Stimulated activated CD4-positive, alpha-beta T cell treated with anti-CD3 and anti-CD28 coated beads, Interleukin-15, amount 100 ng/mL, for 1 hour (primary cell): ENCODE data around the gene RIC8A.
"Not testable (repeated sequence)": the region's sequence is repeated elsewhere in the genome, so short reads cannot be mapped to it uniquely, and the experiment has no call there.

Experiments used
- DNase-seq, 2 donors: peaks; one replicate each; pipeline ENCODE4 v3.0.0-alpha.2; 2020; ENCODE audit warnings: low read depth in 1 of 2, low spot score in 1 of 2

Gene RIC8A

GRCh38 chr11:207208-207862 is at the start of gene RIC8A, which contains the start of gene BET1L:
Gene RIC8A, plus strand, starts transcription at chr11:207708. Its CDS starts 1,147 bp downstream, at chr11:208855.
Gene BET1L, minus strand, starts transcription at chr11:207399. Its CDS starts 78 bp downstream, at chr11:207321.
- peak; percentile 92 to 97 for DNase-seq

- not testable (repeated sequence) for DNase-seq
Measured at GRCh38 chr11:180242-180641, 27.3 kb upstream of the RIC8A start.

GRCh38 chr11:189200-189783 is 18.2 kb upstream of the RIC8A start:
- DNase-seq: not testable (repeated sequence)

- DNase-seq: not testable (repeated sequence)
Measured at GRCh38 chr11:189843-190311, 17.6 kb upstream of the RIC8A start.

GRCh38 chr11:190546-190945 is 17.0 kb upstream of the RIC8A start:
- DNase-seq: not testable (repeated sequence)

GRCh38 chr11:191490-192478 is 15.7 kb upstream of the RIC8A start:
- DNase-seq: peak; percentile 1 to 31

GRCh38 chr11:192674-193128 is 14.8 kb upstream of the RIC8A start, which contains the start of gene SCGB1C1:
Gene SCGB1C1, plus strand, starts transcription at chr11:193078. Its CDS starts 22 bp downstream, at chr11:193100.
- DNase-seq: not testable (repeated sequence)

- not testable (repeated sequence) for DNase-seq
Measured at GRCh38 chr11:193481-193880, 14.0 kb upstream of the RIC8A start.

GRCh38 chr11:196786-197731 is 10.4 kb upstream of the RIC8A start:
- DNase-seq: no peak

- DNase-seq: no peak
Measured at GRCh38 chr11:197741-198235, 9.7 kb upstream of the RIC8A start.

- DNase-seq: no peak
Measured at GRCh38 chr11:198236-198806, 9.2 kb upstream of the RIC8A start.

- peak in 1 of 2 donors; percentile 0 for DNase-seq
Measured at GRCh38 chr11:199004-199581, 8.4 kb upstream of the RIC8A start.

- no peak for DNase-seq
Measured at GRCh38 chr11:199782-200181, 7.7 kb upstream of the RIC8A start.

GRCh38 chr11:200224-201003 is 7.1 kb upstream of the RIC8A start:
- DNase-seq: no peak

- no peak for DNase-seq
Measured at GRCh38 chr11:201966-202365, 5.5 kb upstream of the RIC8A start.

- no peak for DNase-seq
Measured at GRCh38 chr11:202490-202889, 5.0 kb upstream of the RIC8A start.

- DNase-seq: no peak
Measured at GRCh38 chr11:203056-203944, 4.2 kb upstream of the RIC8A start.
